GM21786 (cell line): ENCODE measurements around the gene KLF12.
A peak's percentile ranks its signal among the peaks of the same experiment; 100 is the strongest.

Source experiments
- ATAC-seq: cut with Tn5 transposase; IDR thresholded peaks from one replicate; pipeline ENCODE4 v1.9.1; 2021; ENCODE audit not compliant: unreplicated experiment

KLF12 gene

DNA sequence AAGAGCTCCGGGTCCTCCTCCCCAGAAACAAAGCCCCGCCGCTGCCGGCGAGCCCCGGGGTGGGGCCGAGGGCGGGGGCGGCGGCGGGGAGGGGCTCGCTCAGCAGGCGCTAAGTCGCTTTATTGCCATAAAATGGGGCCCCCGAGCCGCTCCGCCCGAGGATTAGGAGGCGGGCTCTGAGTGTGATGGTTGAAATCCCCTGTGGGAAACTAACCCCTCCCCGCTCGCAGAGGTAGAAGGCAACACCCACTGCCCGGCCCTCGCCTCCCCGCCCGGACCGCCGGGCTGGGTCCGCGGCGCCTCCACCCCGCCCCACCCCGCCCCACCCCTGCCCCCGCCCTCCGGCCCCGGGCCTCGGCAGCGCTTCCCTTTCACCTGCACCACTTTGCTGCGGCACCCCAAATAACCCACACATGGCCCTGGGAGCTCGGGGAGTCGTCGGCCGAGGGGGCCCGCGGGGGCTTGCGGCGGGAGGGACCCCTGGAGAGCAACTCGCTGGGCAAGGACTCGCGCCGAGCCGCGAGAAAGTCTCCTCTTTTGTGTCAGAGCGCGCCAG lies at the start of gene KLF12:
Gene KLF12, minus strand, starts transcription at position 184 of the 556 bp plus-strand sequence.
- ATAC-seq, result peak; percentile 60

- no peak for ATAC-seq
Measured at GRCh38 chr13:74182491-74182890, 48.3 kb upstream of the KLF12 start.

- no peak for ATAC-seq
Measured at GRCh38 chr13:74174810-74175209, 40.6 kb upstream of the KLF12 start.

DNA sequence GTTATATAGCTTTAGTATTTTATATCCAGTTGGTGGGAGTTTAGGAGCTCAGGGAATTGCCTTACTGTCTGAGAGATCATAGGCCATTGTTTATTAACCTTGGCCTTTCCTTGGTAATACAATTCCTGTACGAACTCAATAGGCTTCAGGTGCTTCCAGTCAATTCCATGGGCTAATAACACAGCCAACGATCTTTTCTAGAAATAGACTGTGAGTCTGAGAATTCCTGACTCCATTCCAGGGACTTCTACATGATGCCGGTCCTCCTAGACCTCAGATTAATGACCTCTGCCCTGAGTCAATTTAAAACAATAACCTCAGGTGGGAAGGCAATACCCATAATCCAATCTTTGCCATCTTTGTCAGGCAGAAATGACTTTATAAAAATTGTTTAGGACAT lies 39.6 kb upstream of the KLF12 start:
- ATAC-seq, result no peak

GRCh38 chr13:74171641-74172040 lies 37.4 kb upstream of the KLF12 start:
- no peak for ATAC-seq

DNA sequence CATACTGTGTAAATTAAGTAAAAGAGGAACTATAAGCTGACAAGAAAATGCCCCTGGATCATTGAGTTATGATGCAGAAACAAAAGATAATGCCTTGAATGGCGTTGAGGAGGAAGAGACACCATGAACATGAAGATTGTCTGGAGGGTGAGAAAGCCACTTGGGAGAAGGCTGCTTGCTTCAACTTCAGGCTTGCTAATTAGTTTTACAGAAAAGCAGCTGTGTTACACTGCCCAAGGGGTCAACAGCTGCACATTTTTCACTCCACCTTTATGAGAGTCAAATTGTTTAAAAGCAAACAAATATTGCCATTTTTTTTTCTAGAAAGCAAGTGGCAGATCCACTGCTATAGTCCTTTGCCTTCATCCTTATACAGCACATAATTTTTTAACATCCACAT lies 35.5 kb upstream of the KLF12 start:
- ATAC-seq, result no peak

DNA sequence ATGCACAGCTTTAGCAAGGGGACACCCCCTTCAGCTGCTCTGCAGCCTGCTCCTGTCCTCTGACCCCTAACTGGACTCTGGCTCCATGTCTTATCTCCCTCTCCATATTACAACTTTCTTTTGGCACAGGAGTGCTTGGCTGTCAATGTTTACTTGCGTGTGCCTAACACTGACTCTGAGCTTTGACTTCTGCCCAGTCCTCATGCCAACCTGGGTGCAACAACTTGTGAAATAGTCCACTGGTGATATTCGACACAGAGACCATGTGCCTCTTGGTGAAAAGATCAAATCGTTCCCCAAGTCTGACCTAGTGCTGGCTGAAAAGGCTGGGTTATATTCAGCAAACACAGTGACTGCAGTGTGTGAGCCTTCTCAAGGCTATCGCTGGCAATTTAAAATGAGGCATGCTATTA lies 34.1 kb upstream of the KLF12 start:
- no peak for ATAC-seq

GRCh38 chr13:74166261-74167004 lies 32.2 kb upstream of the KLF12 start:
- no peak for ATAC-seq

DNA sequence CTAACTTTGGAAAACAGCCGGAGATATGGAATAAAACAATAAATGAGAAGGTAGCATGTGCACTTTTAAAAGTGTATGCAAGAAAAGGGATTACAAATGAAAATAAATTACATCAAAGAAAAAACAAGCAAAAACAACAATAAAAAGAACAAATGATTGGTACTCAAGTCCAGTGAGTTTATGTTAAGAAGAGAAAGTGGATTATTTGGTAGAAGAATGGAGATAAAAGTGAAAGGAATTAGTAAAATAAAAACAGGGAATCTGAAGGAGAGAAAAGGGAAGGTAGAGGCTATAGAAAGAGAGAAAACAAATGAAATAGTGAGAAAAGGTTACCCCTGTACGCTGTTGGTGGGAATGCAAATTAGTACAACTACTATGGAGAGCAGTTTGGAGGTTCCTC lies 28.6 kb upstream of the KLF12 start:
- no peak for ATAC-seq

DNA sequence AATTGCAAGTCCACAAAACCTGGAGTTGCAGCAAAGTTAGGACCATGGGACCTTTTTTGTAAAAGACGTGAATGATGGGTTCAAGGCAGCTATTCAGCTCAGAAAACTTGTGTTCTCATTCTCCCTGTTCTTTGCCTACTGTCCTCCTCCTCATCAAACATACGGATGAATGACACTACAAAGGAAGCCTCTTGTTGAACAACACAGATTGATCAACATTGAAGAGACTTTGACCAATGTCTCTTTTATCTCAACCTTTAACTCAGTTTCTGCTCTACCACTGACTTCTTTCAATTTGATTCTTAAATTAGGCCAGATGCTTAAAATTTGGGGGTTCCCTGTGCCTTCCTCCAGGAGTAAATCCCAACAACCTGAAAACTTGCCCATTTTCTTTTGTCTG lies 27.9 kb upstream of the KLF12 start:
- no peak for ATAC-seq

GRCh38 chr13:74158571-74159352 lies 24.6 kb upstream of the KLF12 start:
- ATAC-seq, result no peak

- ATAC-seq, result no peak
Measured at GRCh38 chr13:74158028-74158427, 23.8 kb upstream of the KLF12 start.

DNA sequence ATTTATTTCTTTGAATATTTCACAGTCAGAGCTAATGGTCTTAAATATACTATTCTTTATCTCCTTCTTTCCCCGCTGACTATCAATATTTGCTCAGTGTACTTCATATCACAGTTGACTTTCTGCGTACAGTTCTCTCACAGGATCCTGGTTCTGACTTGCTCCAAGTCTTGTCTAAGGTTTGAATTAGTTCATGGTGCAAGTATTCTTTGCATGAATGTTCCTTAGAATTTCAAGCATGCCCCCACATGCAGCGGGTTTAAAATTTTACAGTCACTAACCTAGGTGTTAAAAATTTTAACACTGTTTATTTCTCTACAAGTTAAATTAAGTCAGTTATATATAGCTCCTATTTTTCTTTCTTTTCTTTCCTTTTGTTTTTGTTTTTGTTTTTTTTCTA lies 20.8 kb upstream of the KLF12 start:
- ATAC-seq, result no peak

DNA sequence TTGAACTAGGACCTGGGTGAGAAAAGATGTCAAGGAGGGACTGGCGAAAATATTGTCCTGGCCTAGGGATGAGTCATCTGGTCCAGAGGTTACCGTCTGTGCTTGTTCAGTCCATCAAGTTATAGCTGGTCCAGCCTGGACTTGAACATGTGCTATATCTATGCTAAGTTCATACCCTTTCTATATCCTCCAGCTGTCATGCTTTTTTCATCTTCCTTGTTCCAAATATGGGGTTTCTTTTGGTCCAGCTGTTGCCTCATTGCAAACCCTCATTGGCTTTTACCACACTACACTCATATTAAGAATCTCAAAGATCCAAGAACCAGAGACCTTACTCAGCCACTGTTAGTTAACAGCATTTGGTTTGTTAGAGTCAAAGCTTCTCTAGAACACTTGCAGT lies 19.1 kb upstream of the KLF12 start:
- no peak for ATAC-seq

DNA sequence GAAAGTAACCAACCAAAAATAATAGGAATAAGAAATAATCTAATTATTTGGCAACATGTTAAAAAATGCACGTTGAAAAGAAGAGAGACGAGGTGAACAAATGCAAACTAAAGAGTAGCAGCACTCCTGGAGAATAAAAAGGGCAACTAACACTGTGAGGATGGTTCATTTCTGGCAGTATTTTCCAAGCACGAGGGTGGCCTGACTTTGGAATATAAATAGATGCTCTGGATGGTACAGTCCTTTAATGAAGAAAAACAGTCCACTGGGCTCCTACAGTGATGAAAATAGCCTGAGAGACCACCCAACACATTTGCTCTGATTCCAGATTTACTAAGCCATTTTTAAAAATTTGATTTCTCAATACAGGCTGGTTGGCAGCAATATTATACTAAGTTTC lies 17.7 kb upstream of the KLF12 start:
- ATAC-seq, result no peak

DNA sequence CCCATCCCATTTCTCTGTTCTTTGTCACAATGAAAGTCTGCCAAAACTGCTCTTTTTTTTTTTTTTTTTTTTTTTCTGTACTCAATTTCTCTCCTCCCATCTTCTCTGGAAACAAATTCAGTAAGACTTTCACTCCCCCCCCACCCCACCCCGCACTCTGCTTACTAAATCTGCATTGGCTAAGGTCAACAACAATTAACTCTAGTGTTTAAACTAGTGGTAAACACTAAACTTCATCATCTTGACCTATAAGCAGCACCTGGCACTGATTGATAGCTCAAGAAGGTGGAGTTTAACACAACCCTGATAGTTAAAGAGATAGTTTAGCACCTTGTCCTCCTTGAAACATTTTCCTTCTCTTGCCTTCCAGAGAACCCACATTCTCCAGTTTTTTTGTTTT lies 14.1 kb upstream of the KLF12 start:
- no peak for ATAC-seq

- ATAC-seq, result no peak
Measured at GRCh38 chr13:74145249-74145975, 11.2 kb upstream of the KLF12 start.

GRCh38 chr13:74144269-74144668 lies 10.1 kb upstream of the KLF12 start:
- ATAC-seq, result no peak

GRCh38 chr13:74142257-74142656 lies 8.1 kb upstream of the KLF12 start:
- ATAC-seq, result no peak

- no peak for ATAC-seq
Measured at GRCh38 chr13:74138241-74138640, 4.0 kb upstream of the KLF12 start.

- no peak for ATAC-seq
Measured at GRCh38 chr13:74136084-74136658, 2.0 kb upstream of the KLF12 start.
